HG02884 (cell line): ENCODE data around the gene BAG3.
A peak's percentile ranks its signal among the peaks of the same experiment; 100 is the strongest.
"Not testable (repeated sequence)": the region's sequence is repeated elsewhere in the genome, so short reads cannot be mapped to it uniquely, and the experiment has no call there.

ENCODE experiments used
- ATAC-seq: cut with Tn5 transposase; IDR thresholded peaks from one replicate; pipeline ENCODE4 v1.9.1; 2021; ENCODE audit warnings: mild to moderate bottlenecking, moderate library complexity; ENCODE audit not compliant: unreplicated experiment

Gene BAG3

GRCh38 chr10:119640384-119640783, 10.8 kb upstream of the BAG3 start:
- no peak for ATAC-seq

- ATAC-seq, result no peak
These were observed 10.2 kb upstream of the BAG3 start for GRCh38 chr10:119640875-119641526.

- ATAC-seq, result no peak
These were observed 8.5 kb upstream of the BAG3 start for GRCh38 chr10:119642556-119643111.

- ATAC-seq, result no peak
These were observed 7.6 kb upstream of the BAG3 start for GRCh38 chr10:119643306-119644204.

GRCh38 chr10:119644205-119644814, 6.9 kb upstream of the BAG3 start:
- no peak for ATAC-seq

- no peak for ATAC-seq
These were observed 6.2 kb upstream of the BAG3 start for GRCh38 chr10:119644994-119645393.

GRCh38 chr10:119650062-119650461, 1.1 kb upstream of the BAG3 start:
- no peak for ATAC-seq

- ATAC-seq, result peak; percentile 12
These were observed 557 bp downstream of the BAG3 start for GRCh38 chr10:119651514-119652360.

- ATAC-seq, result no peak
These were observed 1.2 kb downstream of the BAG3 start for GRCh38 chr10:119652361-119652730.

GRCh38 chr10:119653209-119653608, 2.0 kb downstream of the BAG3 start:
- ATAC-seq, result no peak

GRCh38 chr10:119653916-119654315, 2.7 kb downstream of the BAG3 start:
- ATAC-seq, result no peak

GRCh38 chr10:119654540-119654939, 3.4 kb downstream of the BAG3 start:
- ATAC-seq, result no peak

GRCh38 chr10:119655566-119656001, 4.4 kb downstream of the BAG3 start:
- no peak for ATAC-seq

- ATAC-seq, result no peak
These were observed 5.6 kb downstream of the BAG3 start for GRCh38 chr10:119656760-119657159.

- ATAC-seq, result no peak
These were observed 6.5 kb downstream of the BAG3 start for GRCh38 chr10:119657725-119658124.

GRCh38 chr10:119658274-119658673, 7.1 kb downstream of the BAG3 start:
- ATAC-seq, result no peak

- no peak for ATAC-seq
These were observed 8.8 kb downstream of the BAG3 start for GRCh38 chr10:119659951-119660350.

- not testable (repeated sequence) for ATAC-seq
These were observed 11.0 kb downstream of the BAG3 start for GRCh38 chr10:119662076-119662605.

- ATAC-seq, result no peak
These were observed 12.9 kb downstream of the BAG3 start for GRCh38 chr10:119663866-119664698.
